ENCODE results near the gene PDE4D.

PDE4D gene

DNA sequence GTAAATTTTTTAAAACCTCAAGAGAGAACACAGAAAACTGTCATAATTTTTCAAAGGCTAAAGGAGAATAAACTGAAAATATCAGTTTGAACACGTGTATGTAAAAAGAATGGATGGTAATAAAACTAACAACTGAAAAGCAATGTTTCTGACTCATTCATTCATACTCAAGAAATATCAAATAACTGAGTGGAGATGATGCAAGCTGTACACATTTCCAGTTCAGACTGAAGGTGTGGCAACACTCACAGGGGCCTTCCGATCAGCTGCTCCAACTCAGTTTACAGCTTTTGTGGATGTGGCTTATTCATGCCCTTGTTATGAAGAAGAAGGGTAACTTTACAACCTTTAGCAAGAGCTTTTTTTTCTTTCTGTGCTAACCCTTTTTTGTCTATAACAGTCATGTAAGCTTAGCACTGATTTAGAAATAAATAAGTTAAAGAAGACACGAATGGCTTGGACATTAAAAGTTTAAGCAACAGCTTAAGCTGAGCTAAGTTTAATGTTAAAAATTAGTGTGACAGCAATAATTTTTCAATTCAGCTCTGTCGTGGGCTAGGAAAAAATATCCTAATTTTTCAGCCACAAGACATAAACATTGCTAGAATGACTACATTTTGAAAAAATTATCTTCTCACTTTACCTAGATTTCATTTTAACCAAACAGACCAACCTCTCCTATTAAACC, 857.1 kb downstream of the PDE4D start:
- TF ChIP-seq CTCF (conservative IDR thresholded peaks at IDR 0.05; ENCODE audit: low read length): no peak
- H3K4me3 ChIP-seq (ENCODE audit: low read length): peak overlapping the region; percentile 11
- peak; percentile 97 for DNase-seq (ENCODE audit: low read depth)

GRCh38 chr5:59035681-59036080, 857.8 kb downstream of the PDE4D start:
- peak; percentile 22 for DNase-seq (ENCODE audit: low read depth)
- no peak for TF ChIP-seq CTCF (conservative IDR thresholded peaks at IDR 0.05; ENCODE audit: low read length)
- H3K4me3 ChIP-seq (ENCODE audit: low read length): no peak overlapping the region

DNA sequence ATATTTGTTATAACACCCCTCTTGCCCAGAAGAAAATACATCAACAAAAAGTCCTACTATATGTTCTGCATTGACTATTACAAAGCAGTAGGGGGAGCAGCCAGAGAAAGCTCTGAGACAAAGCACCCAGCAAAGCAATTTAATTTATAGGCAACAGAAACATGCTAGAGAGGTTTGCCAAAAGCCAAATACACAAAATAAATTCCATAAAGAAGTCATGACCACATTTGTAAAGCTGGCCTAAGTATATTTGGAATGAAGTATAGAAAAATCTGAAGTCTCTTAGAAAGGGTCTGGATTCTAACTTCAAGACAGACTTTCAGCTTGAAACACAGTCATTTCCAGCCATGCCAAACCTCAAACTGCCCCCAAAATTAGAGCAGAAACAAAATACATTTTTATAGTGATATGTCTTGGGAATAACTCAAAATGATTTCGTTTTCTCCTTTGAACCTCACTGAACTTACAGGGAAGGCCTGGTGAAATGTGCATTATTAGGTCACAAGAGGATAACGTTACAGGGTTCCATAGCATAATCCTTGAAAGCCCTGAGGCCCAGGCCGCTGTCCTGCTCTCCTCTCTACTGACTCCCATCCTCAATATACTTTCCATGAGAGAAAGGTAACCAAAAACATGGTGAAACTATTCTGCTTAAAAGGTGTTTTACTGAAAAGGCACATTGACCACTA, 858.9 kb downstream of the PDE4D start:
- peak; percentile 87 for TF ChIP-seq CTCF (conservative IDR thresholded peaks at IDR 0.05; ENCODE audit: low read length)
- no peak overlapping the region for H3K4me3 ChIP-seq (ENCODE audit: low read length)
- peak; percentile 72 for DNase-seq (ENCODE audit: low read depth)

DNA sequence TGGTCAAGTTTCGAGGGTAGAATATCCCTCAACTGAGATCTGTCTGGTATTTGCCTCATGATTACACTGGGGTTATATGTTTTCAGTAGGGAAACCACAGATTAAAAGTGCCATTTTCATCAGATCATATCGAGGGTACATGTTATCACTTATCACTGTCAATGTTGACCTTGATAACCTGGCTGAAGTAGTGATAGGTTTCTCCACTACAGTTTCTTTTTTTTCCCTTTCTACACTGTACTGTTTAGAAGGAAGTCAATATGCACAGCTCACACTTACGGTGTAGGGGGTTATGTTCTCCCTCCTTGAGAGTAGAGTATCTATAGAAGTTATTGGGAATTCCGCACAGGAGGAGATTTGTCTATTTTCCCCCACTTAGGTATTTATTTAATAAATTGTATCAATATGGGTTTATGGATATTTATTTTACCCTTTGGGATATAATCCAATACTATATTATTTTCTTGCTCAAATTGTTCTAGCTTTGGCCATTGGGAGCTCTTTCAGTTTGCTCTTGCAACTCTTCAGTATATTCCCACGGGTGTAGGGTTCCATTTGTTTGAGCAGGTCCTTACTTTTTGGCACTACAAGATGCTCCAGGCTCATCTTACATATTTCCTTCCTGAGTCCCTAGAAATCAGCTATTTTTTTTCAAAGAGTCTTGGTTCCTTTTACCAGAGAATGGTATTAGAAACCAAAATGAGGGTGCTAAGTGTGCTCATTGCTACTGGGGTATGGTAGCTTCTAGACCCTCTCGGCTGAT, 866.2 kb downstream of the PDE4D start:
- no peak for TF ChIP-seq CTCF (conservative IDR thresholded peaks at IDR 0.05; ENCODE audit: low read length)
- no peak overlapping the region for H3K4me3 ChIP-seq (ENCODE audit: low read length)
- no peak for DNase-seq (ENCODE audit: low read depth)

GRCh38 chr5:59025734-59026133, 867.8 kb downstream of the PDE4D start:
- DNase-seq (ENCODE audit: low read depth): peak; percentile 18
- H3K4me3 ChIP-seq (ENCODE audit: low read length): no peak overlapping the region
- no peak for TF ChIP-seq CTCF (conservative IDR thresholded peaks at IDR 0.05; ENCODE audit: low read length)

DNA sequence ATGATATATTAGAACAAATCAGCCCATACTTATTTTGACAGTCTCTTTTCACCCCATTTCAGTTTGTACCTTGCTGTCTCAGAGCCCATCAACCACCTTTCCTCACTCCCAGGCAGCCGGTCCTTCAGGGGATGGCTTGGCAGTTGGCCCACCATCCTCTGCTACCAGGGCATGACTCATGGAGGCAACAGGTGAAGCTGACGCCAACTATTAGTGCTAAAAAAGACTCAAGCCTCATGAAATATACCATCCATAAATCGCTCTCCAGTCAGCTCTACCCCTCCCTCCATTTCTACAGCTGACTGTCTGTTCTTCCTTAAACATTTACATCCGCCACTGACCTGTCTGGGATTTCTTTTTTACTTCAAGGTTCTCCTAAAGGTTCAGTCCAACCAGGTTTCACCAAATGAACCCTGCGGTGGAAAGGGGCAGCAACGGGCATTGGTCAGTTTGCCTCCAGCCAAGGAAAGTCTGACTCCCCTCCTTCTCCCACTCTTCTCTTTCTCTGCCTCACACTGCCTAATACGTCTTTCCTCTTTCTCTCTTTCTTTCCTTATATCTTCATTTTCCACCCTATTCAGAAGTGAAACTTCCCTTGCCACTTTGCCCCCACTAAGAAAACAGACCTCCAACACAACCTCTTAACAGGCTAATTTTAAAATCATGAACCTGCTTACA, 871.5 kb downstream of the PDE4D start:
- DNase-seq (ENCODE audit: low read depth): no peak
- H3K4me3 ChIP-seq (ENCODE audit: low read length): no peak overlapping the region
- no peak for TF ChIP-seq CTCF (conservative IDR thresholded peaks at IDR 0.05; ENCODE audit: low read length)

Measured in AG10803 (cell line).